ENCODE measurements around the gene WASL. TPM values are rescaled to one million over a fixed set of nuclear protein-coding genes. Genes with fewer than 3 reads are reported as not detected.
"Not testable (repeated sequence)": the region's sequence is repeated elsewhere in the genome, so short reads cannot be mapped to it uniquely, and the experiment has no call there.

WASL gene
- total RNA-seq, 1 experiment from 2014 or later, result 34.4 TPM

DNA sequence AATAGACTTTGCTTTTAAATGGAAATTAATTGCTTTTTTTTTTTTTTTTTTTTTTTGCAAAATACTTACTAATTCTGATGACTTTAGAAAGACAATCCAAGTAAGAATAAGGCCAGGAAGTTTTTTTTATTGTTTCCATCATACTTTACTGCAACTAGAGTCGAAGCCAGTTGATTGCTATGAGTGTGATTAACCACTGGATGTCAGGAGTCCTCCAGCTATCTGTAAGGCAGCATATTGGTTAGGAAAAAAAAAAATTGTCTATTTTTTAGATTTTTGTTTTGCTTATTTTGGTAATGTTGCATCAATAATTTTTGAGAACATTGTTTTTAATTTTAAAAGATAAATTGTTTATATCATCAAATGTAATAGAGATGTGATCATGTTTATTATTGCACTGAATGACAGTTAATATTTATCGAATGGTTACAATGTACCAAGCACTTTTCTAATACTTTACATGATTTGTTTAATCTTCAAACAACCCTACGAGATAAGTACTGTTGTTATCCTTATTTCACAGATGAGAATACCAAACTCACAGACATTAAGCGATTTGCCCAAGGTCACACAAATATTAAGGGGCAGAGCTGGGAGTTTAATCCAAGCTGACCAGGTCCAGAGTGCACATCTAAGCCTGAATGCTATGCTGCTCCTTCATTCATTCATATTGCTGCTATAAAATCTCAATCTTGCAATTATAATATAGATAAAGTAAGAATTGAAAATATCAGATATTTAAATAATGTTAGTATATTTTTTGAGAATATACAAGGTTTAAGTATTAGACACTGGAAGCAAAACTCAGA is 113.0 kb downstream of the WASL start (continued):
- TF ChIP-seq, protein P1, sequence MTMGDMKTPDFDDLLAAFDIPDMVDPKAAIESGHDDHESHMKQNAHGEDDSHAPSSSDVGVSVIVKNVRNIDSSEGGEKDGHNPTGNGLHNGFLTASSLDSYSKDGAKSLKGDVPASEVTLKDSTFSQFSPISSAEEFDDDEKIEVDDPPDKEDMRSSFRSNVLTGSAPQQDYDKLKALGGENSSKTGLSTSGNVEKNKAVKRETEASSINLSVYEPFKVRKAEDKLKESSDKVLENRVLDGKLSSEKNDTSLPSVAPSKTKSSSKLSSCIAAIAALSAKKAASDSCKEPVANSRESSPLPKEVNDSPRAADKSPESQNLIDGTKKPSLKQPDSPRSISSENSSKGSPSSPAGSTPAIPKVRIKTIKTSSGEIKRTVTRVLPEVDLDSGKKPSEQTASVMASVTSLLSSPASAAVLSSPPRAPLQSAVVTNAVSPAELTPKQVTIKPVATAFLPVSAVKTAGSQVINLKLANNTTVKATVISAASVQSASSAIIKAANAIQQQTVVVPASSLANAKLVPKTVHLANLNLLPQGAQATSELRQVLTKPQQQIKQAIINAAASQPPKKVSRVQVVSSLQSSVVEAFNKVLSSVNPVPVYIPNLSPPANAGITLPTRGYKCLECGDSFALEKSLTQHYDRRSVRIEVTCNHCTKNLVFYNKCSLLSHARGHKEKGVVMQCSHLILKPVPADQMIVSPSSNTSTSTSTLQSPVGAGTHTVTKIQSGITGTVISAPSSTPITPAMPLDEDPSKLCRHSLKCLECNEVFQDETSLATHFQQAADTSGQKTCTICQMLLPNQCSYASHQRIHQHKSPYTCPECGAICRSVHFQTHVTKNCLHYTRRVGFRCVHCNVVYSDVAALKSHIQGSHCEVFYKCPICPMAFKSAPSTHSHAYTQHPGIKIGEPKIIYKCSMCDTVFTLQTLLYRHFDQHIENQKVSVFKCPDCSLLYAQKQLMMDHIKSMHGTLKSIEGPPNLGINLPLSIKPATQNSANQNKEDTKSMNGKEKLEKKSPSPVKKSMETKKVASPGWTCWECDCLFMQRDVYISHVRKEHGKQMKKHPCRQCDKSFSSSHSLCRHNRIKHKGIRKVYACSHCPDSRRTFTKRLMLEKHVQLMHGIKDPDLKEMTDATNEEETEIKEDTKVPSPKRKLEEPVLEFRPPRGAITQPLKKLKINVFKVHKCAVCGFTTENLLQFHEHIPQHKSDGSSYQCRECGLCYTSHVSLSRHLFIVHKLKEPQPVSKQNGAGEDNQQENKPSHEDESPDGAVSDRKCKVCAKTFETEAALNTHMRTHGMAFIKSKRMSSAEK (CRISPR knock-in tag; IDR thresholded peaks at IDR 0.05; ENCODE audit: borderline replicate concordance), result no peak
- TF ChIP-seq, protein P2, sequence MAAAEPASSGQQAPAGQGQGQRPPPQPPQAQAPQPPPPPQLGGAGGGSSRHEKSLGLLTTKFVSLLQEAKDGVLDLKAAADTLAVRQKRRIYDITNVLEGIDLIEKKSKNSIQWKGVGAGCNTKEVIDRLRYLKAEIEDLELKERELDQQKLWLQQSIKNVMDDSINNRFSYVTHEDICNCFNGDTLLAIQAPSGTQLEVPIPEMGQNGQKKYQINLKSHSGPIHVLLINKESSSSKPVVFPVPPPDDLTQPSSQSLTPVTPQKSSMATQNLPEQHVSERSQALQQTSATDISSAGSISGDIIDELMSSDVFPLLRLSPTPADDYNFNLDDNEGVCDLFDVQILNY (CRISPR knock-in tag; IDR thresholded peaks at IDR 0.05), result no peak
- TF ChIP-seq ZNF263 (CRISPR knock-in tag; IDR thresholded peaks at IDR 0.05; ENCODE audit: low read depth) (no peak), CBFB (CRISPR knock-in tag; IDR thresholded peaks at IDR 0.05; ENCODE audit: low read depth) (no peak), FOXK1 (CRISPR knock-in tag; IDR thresholded peaks at IDR 0.05) (no peak)

DNA sequence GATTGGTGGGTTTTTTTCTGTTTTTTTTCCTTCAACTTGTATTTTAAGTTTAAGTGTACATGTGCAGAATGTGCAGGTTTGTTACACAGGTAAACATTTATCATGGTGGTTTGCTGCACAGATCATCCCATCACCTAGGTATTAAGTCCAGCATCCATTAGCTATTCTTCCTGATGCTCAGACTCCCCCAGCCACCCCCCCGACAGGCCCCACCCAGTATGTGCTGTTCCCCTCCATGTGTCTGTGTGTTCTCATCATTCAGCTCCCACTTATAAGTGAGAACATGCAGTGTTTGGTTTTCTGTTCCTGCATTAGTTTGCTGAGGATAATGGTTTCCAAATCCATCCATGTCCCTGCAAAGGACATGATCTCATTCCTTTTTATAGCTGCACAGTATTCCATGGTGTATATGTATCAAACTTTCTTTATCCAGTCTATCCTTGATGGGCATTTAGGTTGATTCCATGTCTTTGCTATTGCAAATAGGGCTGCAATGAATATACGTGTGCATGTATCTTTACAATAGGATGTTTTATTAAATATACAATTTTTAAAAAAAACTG is 114.7 kb downstream of the WASL start:
- ChIA-PET CTCF (interaction anchor here (0.8 to 1.2 kb wide), 3 partner anchors 10 to 139 kb away, joined by 3 to 4 read pairs (median 3); no protein-coding TSS in a partner anchor), POLR2A (interaction anchor here (0.8 kb wide), 1 partner anchor 26 kb away, joined by 3 read pairs; no protein-coding TSS in a partner anchor)
- H3K27me3 Mint-ChIP-seq (ENCODE audit: low read depth); H3K27ac Mint-ChIP-seq; H3K9me3 Mint-ChIP-seq; H3K36me3 Mint-ChIP-seq; ATAC-seq; DNase-seq (ENCODE audit: low spot score); H3K4me3 Mint-ChIP-seq: not testable (repeated sequence)
- peaks cover 15% of the 10 kb centered on the region for H3K4me1 Mint-ChIP-seq

DNA sequence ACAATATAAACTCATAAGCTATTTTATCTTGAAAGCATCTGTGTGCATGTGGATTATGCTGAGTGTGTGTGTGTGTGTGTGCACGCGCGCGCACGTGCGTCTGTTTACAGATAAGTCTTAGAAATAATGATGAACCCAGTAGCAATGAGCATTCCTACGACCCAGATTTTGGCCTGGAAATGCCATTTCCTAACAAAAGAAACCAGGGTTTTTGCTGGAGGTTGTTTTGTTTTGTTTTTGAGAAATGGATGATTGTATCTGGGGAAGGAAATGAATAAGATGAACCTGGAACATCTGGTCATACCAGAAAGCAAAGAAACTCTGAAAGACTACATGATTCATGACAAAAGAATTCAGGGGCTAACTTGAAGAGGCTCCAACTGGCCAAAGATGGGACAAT is 115.2 kb downstream of the WASL start:
- CTCF ChIA-PET, result interaction anchor here (0.8 to 1.2 kb wide), 3 partner anchors 9 to 139 kb away, joined by 3 to 4 read pairs (median 3); no protein-coding TSS in a partner anchor
- ATAC-seq (no peak), DNase-seq (ENCODE audit: low spot score) (no peak)
- H3K4me3 Mint-ChIP-seq, result no peak overlapping the region
- POLR2A ChIA-PET, result no interaction called here
- H3K36me3 Mint-ChIP-seq, result no peaks in the 10 kb centered on the region
- no peaks in the 10 kb centered on the region; the same call in 1 of the 2 replicates for H3K27me3 Mint-ChIP-seq (ENCODE audit: low read depth)
- peaks cover under 1% of the 10 kb centered on the region for H3K9me3 Mint-ChIP-seq
- peaks cover 20% of the 10 kb centered on the region for H3K4me1 Mint-ChIP-seq
- no peak overlapping the region for H3K27ac Mint-ChIP-seq
- TF ChIP-seq, protein P3, sequence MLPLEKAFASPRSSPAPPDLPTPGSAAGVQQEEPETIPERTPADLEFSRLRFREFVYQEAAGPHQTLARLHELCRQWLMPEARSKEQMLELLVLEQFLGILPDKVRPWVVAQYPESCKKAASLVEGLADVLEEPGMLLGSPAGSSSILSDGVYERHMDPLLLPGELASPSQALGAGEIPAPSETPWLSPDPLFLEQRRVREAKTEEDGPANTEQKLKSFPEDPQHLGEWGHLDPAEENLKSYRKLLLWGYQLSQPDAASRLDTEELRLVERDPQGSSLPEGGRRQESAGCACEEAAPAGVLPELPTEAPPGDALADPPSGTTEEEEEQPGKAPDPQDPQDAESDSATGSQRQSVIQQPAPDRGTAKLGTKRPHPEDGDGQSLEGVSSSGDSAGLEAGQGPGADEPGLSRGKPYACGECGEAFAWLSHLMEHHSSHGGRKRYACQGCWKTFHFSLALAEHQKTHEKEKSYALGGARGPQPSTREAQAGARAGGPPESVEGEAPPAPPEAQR (CRISPR knock-in tag; IDR thresholded peaks at IDR 0.05), result no peak
- TF ChIP-seq, protein P4, sequence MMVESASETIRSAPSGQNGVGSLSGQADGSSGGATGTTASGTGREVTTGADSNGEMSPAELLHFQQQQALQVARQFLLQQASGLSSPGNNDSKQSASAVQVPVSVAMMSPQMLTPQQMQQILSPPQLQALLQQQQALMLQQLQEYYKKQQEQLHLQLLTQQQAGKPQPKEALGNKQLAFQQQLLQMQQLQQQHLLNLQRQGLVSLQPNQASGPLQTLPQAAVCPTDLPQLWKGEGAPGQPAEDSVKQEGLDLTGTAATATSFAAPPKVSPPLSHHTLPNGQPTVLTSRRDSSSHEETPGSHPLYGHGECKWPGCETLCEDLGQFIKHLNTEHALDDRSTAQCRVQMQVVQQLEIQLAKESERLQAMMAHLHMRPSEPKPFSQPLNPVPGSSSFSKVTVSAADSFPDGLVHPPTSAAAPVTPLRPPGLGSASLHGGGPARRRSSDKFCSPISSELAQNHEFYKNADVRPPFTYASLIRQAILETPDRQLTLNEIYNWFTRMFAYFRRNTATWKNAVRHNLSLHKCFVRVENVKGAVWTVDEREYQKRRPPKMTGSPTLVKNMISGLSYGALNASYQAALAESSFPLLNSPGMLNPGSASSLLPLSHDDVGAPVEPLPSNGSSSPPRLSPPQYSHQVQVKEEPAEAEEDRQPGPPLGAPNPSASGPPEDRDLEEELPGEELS (CRISPR knock-in tag; IDR thresholded peaks at IDR 0.05), result no peak
- TF ChIP-seq, protein P5, sequence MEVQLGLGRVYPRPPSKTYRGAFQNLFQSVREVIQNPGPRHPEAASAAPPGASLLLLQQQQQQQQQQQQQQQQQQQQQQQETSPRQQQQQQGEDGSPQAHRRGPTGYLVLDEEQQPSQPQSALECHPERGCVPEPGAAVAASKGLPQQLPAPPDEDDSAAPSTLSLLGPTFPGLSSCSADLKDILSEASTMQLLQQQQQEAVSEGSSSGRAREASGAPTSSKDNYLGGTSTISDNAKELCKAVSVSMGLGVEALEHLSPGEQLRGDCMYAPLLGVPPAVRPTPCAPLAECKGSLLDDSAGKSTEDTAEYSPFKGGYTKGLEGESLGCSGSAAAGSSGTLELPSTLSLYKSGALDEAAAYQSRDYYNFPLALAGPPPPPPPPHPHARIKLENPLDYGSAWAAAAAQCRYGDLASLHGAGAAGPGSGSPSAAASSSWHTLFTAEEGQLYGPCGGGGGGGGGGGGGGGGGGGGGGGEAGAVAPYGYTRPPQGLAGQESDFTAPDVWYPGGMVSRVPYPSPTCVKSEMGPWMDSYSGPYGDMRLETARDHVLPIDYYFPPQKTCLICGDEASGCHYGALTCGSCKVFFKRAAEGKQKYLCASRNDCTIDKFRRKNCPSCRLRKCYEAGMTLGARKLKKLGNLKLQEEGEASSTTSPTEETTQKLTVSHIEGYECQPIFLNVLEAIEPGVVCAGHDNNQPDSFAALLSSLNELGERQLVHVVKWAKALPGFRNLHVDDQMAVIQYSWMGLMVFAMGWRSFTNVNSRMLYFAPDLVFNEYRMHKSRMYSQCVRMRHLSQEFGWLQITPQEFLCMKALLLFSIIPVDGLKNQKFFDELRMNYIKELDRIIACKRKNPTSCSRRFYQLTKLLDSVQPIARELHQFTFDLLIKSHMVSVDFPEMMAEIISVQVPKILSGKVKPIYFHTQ (CRISPR knock-in tag; IDR thresholded peaks at IDR 0.05), result no peak
- TF ChIP-seq, protein P2 (CRISPR knock-in tag; IDR thresholded peaks at IDR 0.05), result no peak
- no peak for TF ChIP-seq NR1H2 (CRISPR knock-in tag; IDR thresholded peaks at IDR 0.05)
- no peak for TF ChIP-seq ZNF219 (CRISPR knock-in tag; IDR thresholded peaks at IDR 0.05; ENCODE audit: borderline replicate concordance)
- no peak for TF ChIP-seq SOX15 (CRISPR knock-in tag; IDR thresholded peaks at IDR 0.05)
- TF ChIP-seq HMGA2 (CRISPR knock-in tag; IDR thresholded peaks at IDR 0.05), result no peak
- TF ChIP-seq, protein P6, sequence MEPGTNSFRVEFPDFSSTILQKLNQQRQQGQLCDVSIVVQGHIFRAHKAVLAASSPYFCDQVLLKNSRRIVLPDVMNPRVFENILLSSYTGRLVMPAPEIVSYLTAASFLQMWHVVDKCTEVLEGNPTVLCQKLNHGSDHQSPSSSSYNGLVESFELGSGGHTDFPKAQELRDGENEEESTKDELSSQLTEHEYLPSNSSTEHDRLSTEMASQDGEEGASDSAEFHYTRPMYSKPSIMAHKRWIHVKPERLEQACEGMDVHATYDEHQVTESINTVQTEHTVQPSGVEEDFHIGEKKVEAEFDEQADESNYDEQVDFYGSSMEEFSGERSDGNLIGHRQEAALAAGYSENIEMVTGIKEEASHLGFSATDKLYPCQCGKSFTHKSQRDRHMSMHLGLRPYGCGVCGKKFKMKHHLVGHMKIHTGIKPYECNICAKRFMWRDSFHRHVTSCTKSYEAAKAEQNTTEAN (CRISPR knock-in tag; IDR thresholded peaks at IDR 0.05), result no peak
- TF ChIP-seq MXD4 (CRISPR knock-in tag; IDR thresholded peaks at IDR 0.05; ENCODE audit: borderline replicate concordance), result no peak
